Activated naive CD8-positive, alpha-beta T cell treated with anti-CD3 and anti-CD28 coated beads, Interleukin-2, amount 50 U/mL, for 24 hours (primary cell): Measurements from ENCODE around the gene PRKN.

ENCODE experiments used
- ATAC-seq: fragments of 150-1000 bp; cut with Tn5 transposase; one replicate; pipeline ENCODE4 v1.10.0; 2021
- DNase-seq: peaks from one replicate; pipeline ENCODE4 v3.0.0; 2021
- H3K27ac Mint-ChIP-seq: one replicate; pipeline ENCODE4 v1.8.0; 2021; ENCODE audit warnings: mild to moderate bottlenecking, mixed read lengths
- H3K27me3 Mint-ChIP-seq: one replicate; pipeline ENCODE4 v1.8.0; 2021; ENCODE audit warnings: mixed read lengths
- H3K36me3 Mint-ChIP-seq: one replicate; pipeline ENCODE4 v1.8.0; 2021; ENCODE audit warnings: low read depth, mixed read lengths
- H3K4me1 Mint-ChIP-seq: one replicate; pipeline ENCODE4 v1.8.0; 2021; ENCODE audit warnings: mixed read lengths
- H3K4me3 Mint-ChIP-seq: one replicate; pipeline ENCODE4 v1.8.0; 2021; ENCODE audit warnings: mild to moderate bottlenecking, moderate library complexity, mixed read lengths
- H3K9me3 Mint-ChIP-seq: one replicate; pipeline ENCODE4 v1.8.0; 2021; ENCODE audit warnings: mixed read lengths

Gene PRKN

GRCh38 chr6:161668665-161669064 lies 1058.9 kb downstream of the PRKN start:
- no peak for ATAC-seq
- Mint-ChIP-seq H3K27me3 (no peaks in the 10 kb centered on the region), H3K4me3 (no peak overlapping the region), H3K9me3 (peaks cover 11% of the 10 kb centered on the region), H3K4me1 (no peaks in the 10 kb centered on the region), H3K36me3 (peaks cover 2% of the 10 kb centered on the region), H3K27ac (no peak overlapping the region)
- no peak for DNase-seq

DNA sequence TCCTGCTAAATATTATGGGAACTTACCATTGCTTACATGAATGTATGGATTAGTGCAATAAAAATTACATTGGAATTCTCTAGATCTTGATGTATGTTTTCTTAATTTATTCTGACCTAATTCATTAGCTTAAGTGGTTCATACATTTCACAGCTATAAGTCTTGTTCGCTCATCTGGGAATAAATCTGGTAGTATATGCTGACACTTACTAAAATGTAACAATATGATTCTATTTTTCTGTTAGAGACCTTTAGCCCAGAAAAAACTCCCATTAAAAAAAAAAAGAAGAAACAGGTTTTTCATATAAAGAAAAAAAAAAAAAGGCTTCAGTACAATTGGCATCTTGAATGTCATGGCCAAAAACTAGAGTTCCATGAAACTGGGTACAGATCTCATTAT lies 1059.6 kb downstream of the PRKN start:
- H3K4me3 Mint-ChIP-seq, result no peak overlapping the region
- DNase-seq (no peak), ATAC-seq (no peak)
- H3K27me3 Mint-ChIP-seq, result no peaks in the 10 kb centered on the region
- no peaks in the 10 kb centered on the region for H3K4me1 Mint-ChIP-seq
- H3K27ac Mint-ChIP-seq, result no peak overlapping the region
- H3K36me3 Mint-ChIP-seq, result peaks cover 2% of the 10 kb centered on the region
- H3K9me3 Mint-ChIP-seq, result peaks cover 11% of the 10 kb centered on the region

GRCh38 chr6:161663682-161664081 lies 1063.9 kb downstream of the PRKN start:
- H3K27ac Mint-ChIP-seq, result no peak overlapping the region
- no peaks in the 10 kb centered on the region for H3K4me1 Mint-ChIP-seq
- peaks cover 11% of the 10 kb centered on the region for H3K9me3 Mint-ChIP-seq
- no peaks in the 10 kb centered on the region for H3K27me3 Mint-ChIP-seq
- peaks cover 2% of the 10 kb centered on the region for H3K36me3 Mint-ChIP-seq
- ATAC-seq, result no peak
- no peak for DNase-seq
- H3K4me3 Mint-ChIP-seq, result no peak overlapping the region

DNA sequence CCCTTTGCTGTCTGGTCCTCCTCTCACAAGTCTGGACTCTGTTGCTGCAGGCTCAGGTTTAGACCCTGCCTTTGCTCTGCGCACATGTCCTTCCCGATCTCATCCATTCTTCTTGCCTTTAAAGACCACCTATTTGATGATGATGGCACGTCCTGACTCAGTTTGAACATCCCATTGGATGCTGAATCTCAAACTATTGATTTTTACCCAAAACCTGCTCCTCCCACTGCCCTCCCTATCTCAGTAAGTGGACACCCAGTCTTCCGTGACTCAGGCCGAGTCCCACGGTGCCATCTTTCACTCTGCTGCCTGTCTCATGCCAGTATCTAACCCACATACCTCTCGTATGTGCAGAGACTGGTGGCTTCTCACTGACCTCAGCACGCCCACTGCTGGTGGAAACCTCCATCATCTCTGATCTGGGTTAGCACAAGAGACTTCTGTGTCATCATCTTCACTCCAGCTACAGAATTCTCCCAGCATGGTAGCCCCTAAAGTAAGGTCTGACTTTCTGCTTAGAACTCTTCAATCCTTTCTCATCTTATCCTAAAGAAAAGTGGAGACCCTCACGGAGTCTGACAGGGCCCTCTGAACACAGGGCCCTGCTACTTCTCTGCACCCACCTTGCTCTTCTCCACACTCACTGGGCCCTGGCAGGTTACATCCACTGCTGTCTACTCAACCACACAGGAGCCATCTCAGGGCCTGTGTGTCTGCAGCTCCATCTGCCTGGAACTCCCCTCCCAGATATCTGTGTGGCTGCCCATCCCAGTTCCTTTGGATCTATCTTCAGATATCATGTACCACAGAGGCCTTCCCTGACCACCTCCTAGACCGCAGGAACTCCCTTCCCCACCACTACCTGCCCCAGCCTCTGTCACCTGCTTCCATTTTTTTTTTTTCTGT lies 1066.6 kb downstream of the PRKN start:
- Mint-ChIP-seq H3K4me3 (no peak overlapping the region), H3K27me3 (no peaks in the 10 kb centered on the region), H3K36me3 (peaks cover 2% of the 10 kb centered on the region), H3K27ac (peak overlapping the region; percentile 27), H3K9me3 (peaks cover 11% of the 10 kb centered on the region), H3K4me1 (no peaks in the 10 kb centered on the region)
- DNase-seq (no peak), ATAC-seq (peak; percentile 36)

- H3K4me1 Mint-ChIP-seq, result no peaks in the 10 kb centered on the region
- H3K27me3 Mint-ChIP-seq, result no peaks in the 10 kb centered on the region
- H3K27ac Mint-ChIP-seq, result no peak overlapping the region
- H3K9me3 Mint-ChIP-seq, result no peaks in the 10 kb centered on the region
- no peak for ATAC-seq
- no peaks in the 10 kb centered on the region for H3K36me3 Mint-ChIP-seq
- DNase-seq, result no peak
- no peak overlapping the region for H3K4me3 Mint-ChIP-seq
Measured at GRCh38 chr6:161658211-161658610, 1069.4 kb downstream of the PRKN start.

DNA sequence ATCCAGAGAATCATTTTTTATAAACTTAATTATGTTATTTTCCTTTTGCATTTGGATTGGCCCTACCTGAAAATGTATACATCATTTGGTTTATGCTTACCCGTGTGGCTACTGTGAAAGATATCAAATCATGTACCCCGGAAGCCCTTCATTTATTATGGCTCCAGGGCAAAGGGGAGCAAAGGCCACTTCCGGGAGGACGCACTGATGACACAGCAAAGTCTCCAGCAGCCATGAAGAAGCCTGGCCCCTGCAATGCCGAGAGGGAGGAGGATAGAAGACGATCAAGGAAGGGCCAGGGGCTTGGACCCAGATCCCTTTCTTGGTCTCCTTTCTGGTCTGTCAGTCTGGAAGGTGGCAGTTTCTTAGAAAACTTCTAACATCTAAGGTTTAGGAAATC lies 1073.4 kb downstream of the PRKN start:
- Mint-ChIP-seq H3K4me1 (no peaks in the 10 kb centered on the region), H3K9me3 (peaks cover 4% of the 10 kb centered on the region), H3K36me3 (no peaks in the 10 kb centered on the region), H3K27me3 (no peaks in the 10 kb centered on the region), H3K27ac (no peak overlapping the region), H3K4me3 (no peak overlapping the region)
- DNase-seq (no peak), ATAC-seq (no peak)

DNA sequence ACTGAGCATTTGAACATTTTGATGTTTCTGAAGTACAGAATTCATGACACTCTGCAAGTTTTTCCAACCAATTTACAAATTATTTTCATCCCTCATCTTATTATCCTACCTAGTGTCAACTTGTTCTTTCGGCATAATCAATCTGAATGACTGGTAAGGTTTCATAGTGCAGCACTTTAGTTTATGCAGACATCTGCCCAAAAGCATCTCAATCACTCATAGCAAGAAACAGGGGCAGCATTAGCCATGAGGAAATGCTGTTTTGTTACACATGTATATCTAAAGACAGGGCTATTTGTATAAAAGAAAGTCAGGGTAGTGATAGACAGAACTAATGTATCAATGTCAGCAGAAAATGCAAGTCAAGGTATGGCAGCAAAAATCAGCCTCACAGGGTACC lies 1075.6 kb downstream of the PRKN start:
- Mint-ChIP-seq H3K4me3 (no peak overlapping the region), H3K9me3 (peaks cover 4% of the 10 kb centered on the region), H3K27ac (no peak overlapping the region), H3K27me3 (no peaks in the 10 kb centered on the region), H3K4me1 (no peaks in the 10 kb centered on the region), H3K36me3 (no peaks in the 10 kb centered on the region)
- ATAC-seq (no peak), DNase-seq (no peak)

- H3K4me1 Mint-ChIP-seq, result no peaks in the 10 kb centered on the region
- ATAC-seq, result no peak
- peaks cover 4% of the 10 kb centered on the region for H3K9me3 Mint-ChIP-seq
Measured at GRCh38 chr6:161649841-161650240, 1077.7 kb downstream of the PRKN start.

GRCh38 chr6:161649068-161649467 lies 1078.5 kb downstream of the PRKN start:
- no peak for DNase-seq
- no peak overlapping the region for H3K4me3 Mint-ChIP-seq
- no peaks in the 10 kb centered on the region for H3K36me3 Mint-ChIP-seq
- no peaks in the 10 kb centered on the region for H3K4me1 Mint-ChIP-seq
- no peak overlapping the region for H3K27ac Mint-ChIP-seq
- H3K27me3 Mint-ChIP-seq, result no peaks in the 10 kb centered on the region
- peaks cover 4% of the 10 kb centered on the region for H3K9me3 Mint-ChIP-seq
- ATAC-seq, result no peak

More at GRCh38 chr6:161649841-161650240, 1077.7 kb downstream of the PRKN start:
- Mint-ChIP-seq H3K27me3 (no peaks in the 10 kb centered on the region), H3K27ac (no peak overlapping the region), H3K4me3 (no peak overlapping the region), H3K36me3 (no peaks in the 10 kb centered on the region)
- no peak for DNase-seq

- DNase-seq (no peak), ATAC-seq (no peak)
- no peaks in the 10 kb centered on the region for H3K4me1 Mint-ChIP-seq
- H3K27ac Mint-ChIP-seq, result no peak overlapping the region
- no peak overlapping the region for H3K4me3 Mint-ChIP-seq
- H3K36me3 Mint-ChIP-seq, result no peaks in the 10 kb centered on the region
- peaks cover 4% of the 10 kb centered on the region for H3K9me3 Mint-ChIP-seq
- no peaks in the 10 kb centered on the region for H3K27me3 Mint-ChIP-seq
Measured at GRCh38 chr6:161647234-161647633, 1080.3 kb downstream of the PRKN start.

DNA sequence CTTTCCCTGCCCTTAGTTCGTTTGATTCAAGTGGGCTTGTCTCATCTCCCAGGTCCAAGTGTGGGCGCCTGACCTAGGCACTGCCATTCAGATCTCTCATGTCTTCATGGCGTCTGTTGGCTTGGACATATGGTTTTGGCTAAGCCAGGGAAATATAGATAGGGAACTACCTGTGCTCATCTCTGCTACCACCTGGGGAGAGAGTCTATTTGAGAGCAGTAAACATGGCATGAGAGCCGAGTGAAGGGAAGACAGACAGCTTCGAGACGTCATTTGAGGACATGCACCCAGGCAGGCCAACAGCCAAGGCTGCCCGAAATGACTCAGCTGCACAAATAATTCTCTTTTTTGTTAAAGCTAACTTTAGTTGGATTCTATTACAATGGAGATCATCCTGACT lies 1083.0 kb downstream of the PRKN start:
- H3K9me3 Mint-ChIP-seq, result peaks cover 1% of the 10 kb centered on the region
- H3K4me3 Mint-ChIP-seq, result no peak overlapping the region
- no peaks in the 10 kb centered on the region for H3K27me3 Mint-ChIP-seq
- no peak overlapping the region for H3K27ac Mint-ChIP-seq
- no peaks in the 10 kb centered on the region for H3K4me1 Mint-ChIP-seq
- no peaks in the 10 kb centered on the region for H3K36me3 Mint-ChIP-seq
- ATAC-seq, result no peak
- no peak for DNase-seq

- Mint-ChIP-seq H3K4me3 (no peak overlapping the region), H3K27me3 (no peaks in the 10 kb centered on the region)
- ATAC-seq, result no peak
Measured at GRCh38 chr6:161641175-161641574, 1086.4 kb downstream of the PRKN start.

DNA sequence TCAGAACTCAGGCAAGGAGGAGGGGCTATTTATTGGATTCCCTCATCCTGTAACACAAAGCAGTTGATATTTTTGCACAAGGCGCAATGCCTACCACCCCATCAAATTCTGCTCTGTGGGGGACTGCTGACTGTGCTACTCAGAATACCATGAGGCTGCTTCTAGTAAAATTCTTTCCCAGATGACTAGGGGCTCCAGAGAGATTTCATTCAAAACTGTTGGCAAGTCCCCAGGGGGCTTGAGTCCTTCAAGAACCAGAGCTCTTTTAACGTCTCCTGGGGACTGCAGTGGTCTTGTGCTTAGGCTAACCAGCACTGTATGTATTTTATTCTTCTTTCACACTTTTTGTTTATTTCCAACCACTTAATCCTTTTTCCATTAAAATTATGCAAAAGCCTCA lies 1087.8 kb downstream of the PRKN start:
- H3K27me3 Mint-ChIP-seq, result no peaks in the 10 kb centered on the region
- H3K9me3 Mint-ChIP-seq, result peaks cover 4% of the 10 kb centered on the region
- no peaks in the 10 kb centered on the region for H3K4me1 Mint-ChIP-seq
- no peak for ATAC-seq
- no peak overlapping the region for H3K4me3 Mint-ChIP-seq
- no peaks in the 10 kb centered on the region for H3K36me3 Mint-ChIP-seq
- no peak overlapping the region for H3K27ac Mint-ChIP-seq
- DNase-seq, result no peak

More at GRCh38 chr6:161641175-161641574, 1086.4 kb downstream of the PRKN start:
- Mint-ChIP-seq H3K9me3 (peaks cover 4% of the 10 kb centered on the region), H3K27ac (no peak overlapping the region), H3K4me1 (no peaks in the 10 kb centered on the region), H3K36me3 (no peaks in the 10 kb centered on the region)
- no peak for DNase-seq

DNA sequence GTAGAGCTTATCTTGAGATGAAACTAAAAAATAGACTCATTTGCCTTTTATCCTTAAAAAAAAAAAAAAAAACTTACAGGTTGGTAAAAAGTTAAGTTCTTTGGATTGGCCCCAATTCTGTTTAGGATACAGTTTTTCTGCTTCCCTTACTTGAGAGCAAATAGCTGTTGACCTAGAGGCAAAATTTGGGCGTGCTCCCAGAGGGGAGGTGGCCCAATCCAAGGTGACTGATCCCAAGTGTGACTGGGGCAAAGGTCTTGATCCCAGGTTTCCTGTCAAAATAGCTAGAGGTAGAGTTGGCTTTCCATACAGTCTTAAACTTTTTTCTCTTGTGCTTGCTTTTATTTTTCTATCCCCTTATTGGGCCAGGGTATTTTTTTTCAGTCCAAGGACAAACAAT lies 1089.9 kb downstream of the PRKN start:
- Mint-ChIP-seq H3K36me3 (no peaks in the 10 kb centered on the region), H3K4me3 (no peak overlapping the region), H3K27ac (no peak overlapping the region), H3K4me1 (no peaks in the 10 kb centered on the region), H3K27me3 (no peaks in the 10 kb centered on the region), H3K9me3 (peaks cover 4% of the 10 kb centered on the region)
- ATAC-seq, result no peak
- no peak for DNase-seq

DNA sequence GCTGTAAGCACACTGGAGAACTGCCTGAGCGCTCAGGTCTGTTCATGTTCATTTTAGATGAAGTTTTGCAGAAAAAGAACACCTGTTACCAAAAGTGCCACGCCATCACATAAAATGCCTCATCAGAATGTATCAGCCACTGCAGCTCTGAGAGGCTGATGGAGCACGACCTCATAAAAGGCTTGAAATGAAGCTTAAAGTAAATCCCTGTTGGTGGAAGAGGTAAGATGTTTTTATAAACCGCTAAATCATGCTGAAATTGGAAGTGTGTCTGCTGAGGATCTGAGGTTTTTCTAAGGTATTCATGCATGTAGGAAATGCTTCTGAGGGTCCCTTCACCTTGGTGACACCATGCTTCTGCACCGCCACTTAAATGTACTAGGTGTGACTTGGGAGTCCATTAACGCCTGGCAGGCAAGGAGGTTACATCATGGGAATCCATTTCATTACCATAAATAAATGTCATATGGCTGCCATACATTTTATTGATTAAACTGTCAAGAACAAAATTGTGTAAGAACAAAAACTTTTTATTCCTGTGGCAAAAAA lies 1090.6 kb downstream of the PRKN start:
- H3K4me1 Mint-ChIP-seq, result peaks cover 2% of the 10 kb centered on the region

More for the DNA sequence above, 1090.6 kb downstream of the PRKN start:
- Mint-ChIP-seq H3K4me3 (no peak overlapping the region), H3K9me3 (peaks cover 4% of the 10 kb centered on the region), H3K27me3 (no peaks in the 10 kb centered on the region), H3K27ac (no peak overlapping the region), H3K36me3 (no peaks in the 10 kb centered on the region)
- no peak for DNase-seq
- no peak for ATAC-seq
